ENCODE results near the gene SPATA4.
A peak's percentile ranks its signal among the peaks of the same experiment; 100 is the strongest.

SPATA4 gene

DNA sequence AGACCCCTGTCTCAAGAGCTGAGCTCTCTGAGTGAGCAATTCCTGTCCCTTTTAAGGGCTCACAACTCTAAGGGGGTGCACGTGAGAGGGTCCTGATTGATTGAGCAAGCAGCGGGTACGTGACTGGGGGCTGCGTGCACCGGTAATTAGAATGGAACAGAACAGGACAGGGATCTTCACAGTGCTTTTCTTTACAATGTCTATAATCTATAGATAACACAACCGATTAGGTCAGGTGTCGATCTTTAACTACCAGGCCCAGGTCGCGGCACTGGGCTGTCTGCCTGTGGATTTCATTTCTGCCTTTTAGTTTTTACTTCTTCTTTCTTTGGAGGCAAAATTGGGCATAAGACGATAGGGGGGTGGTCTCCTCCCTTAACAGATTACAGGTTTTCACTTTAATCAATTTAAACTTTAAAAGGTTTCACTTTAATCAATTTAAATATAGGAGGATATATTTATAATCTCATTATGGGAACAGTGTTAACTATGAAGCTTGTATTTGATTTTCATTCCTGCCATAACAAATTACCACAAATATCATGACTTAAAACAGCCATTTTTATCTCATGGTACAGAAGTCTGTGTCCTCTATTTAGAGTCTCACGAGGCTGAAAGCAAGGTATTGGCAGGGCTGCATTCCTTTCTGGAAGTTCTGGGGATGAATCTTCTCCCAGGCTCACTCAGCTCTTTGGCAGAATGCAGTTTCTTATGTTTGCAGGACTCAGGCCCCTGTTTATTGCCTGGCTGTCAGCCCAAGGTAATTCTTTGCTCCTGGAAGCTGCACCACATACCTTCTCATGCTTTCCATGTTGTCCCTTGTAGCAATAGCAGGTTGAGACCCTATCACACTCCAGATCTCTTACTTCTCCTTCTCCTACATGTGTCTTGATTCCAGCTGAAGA lies 5.2 kb downstream of the SPATA4 start:
- peak; percentile 20 for DNase-seq (ENCODE audit: low spot score)

DNA sequence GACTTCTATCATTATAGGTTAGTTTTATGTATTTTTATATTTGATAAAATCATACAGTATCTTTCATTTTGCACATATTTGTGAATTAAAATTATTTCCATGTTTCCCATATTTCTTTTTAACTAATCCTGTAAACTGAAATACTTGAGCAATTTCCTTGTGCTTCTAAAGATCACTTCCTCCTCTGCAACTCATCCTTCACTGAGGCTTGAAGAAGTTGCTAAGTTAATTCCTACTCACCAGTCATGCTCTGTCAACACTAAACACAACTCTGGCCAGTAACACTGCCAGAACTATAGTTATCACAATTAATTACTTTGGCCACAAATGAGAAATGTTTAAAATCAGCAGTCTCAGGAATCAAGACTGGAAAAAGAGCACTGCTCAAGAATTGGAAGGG lies 6.7 kb downstream of the SPATA4 start:
- no peak for DNase-seq (ENCODE audit: low spot score)

DNA sequence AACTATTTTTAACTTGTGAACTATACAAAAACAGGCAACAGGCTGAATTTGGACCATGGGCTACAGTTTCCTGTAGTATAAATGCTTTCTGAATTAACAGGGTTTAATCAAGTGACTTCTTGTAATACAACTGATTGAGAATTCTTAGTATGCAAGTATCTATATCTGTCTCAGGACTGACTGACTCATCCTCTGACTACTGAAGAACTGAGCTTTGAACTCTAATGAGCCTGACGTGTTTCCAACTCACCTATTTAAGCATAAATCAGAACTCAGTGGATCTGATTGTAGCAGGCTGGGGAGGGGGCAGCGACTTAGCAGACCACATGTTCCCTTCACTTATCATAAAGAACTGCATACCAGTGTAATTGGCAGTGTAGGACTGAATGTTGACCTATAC lies 7.8 kb downstream of the SPATA4 start:
- peak; percentile 19 for DNase-seq (ENCODE audit: low spot score)

DNA sequence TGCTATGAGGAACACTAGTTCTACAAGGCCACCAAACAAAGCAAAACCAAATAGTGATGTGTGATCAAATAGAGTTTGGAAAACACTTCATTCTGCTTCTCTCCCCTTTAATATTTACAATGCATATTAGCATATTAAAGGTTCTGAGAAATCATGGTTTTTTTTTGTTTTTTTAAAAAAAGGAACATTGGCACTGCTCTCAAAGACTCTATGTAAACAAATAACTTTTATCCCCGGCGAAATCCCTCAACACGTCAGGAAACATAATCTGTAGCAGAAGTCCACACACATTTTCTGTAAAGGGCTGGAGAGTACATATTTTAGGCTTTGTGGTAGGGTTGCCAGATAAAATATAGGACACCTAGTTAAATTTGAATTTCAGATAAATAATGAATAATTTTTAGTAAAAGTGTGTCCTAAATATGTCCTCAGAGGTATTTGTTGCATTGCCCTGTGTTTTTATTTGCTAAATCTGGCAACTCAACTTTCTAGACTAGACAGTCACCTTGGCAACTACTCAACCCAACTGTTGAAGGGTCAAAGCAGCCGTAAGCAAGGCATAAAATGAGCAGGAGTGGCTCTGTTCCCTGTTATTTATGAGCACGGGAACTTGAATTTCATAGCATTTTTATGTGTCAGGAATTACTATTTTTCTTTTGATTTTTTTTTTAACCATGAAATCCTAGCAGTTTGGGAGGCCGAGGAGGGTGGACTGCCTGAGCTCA lies 8.6 kb downstream of the SPATA4 start:
- no peak for DNase-seq (ENCODE audit: low spot score)

DNA sequence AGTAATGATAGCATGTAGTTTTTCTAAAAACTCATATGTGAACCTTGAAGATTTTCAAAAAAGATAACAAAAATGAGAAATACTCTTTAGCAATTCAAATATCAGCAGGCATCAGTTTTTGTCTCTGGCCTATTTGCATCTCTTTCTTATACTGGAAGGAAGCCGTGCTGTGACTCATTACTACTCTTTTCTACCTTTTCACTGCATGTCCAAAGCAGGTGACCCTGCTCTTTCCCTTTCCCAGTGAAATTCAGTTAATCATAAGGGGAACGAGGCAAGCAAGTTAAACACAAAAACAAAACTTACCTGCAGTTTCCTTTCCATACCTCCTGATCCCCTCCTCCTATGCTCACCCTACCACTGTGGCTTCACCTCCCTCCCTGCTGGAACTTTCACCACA lies 9.3 kb downstream of the SPATA4 start:
- DNase-seq (ENCODE audit: low spot score), result no peak

DNA sequence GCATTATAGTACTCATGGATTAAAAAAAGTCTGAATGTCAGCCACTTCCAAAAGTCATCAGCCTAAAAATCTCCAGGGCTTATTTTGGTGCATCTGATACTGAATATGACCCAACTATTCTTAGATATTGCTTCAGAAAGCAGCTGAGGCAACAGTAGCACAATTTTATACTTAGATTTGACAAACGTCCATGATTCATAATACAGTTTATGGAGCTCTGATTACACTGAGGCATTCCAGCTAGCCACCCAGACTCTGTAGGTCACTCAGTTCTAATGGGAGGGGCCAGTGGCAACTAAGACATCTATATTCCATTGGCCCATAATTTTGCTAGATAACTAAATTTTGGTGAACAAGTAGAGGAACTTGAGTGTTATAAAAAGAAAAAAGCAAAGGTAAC lies 10.3 kb downstream of the SPATA4 start:
- DNase-seq (ENCODE audit: low spot score), result peak; percentile 64

DNA sequence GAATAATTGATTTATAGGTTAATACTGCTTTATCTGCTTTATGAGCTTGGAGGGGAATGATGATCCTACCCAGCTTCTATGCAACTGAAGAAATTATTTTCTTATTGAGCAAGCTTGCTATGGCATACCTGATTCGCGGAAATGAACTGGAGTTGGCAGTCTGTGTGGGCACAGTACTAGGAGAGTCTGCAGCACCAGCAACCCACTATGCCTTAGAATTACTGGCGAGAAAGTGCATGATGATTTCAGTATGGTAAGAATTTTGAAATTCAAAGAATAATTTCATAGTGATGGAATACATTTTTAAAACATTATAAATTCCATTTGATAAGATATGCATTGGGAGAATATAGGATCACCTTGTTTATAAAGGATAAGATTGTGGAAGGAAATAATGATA lies 32.3 kb downstream of the SPATA4 start:
- no peak for DNase-seq (ENCODE audit: low spot score)

DNA sequence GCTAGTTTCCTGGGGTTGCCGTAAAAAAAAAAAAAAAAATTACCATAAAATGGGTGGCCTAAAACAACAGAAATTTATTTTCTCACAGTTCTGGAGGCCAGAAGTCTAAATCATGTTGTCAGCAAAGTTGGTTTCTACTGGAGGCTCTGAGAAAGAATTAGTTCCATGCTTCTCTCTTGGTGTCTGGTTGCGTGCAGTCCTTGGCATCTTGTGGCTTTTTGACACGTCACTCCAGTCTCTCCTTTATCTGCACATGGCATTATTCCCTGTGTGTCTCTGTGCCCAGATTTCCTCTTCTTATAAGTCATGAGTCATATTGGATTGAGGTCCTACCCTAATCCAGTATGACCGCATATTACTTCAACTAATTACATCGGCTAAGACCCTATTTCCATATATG lies 38.7 kb downstream of the SPATA4 start:
- peak; percentile 40 for DNase-seq (ENCODE audit: low spot score)

DNA sequence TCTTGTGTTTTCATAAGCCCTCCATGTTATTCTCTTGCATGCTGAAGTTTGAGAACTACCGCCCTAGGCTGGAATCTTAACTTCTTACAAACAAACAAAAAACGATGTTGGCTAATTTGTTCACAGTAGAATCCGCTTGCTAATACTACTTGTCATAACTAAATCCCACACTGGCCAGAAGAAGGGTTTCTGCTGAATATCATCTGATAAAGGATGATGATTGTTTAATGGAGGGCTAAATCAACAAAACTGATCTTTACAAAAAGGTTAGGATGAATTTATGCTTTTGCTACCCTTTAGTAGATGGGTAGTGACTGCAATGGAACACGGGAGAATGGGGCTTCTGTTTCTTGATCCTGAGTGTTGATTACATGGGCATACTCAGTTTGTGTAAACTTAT lies 42.3 kb downstream of the SPATA4 start:
- DNase-seq (ENCODE audit: low spot score), result no peak

DNA sequence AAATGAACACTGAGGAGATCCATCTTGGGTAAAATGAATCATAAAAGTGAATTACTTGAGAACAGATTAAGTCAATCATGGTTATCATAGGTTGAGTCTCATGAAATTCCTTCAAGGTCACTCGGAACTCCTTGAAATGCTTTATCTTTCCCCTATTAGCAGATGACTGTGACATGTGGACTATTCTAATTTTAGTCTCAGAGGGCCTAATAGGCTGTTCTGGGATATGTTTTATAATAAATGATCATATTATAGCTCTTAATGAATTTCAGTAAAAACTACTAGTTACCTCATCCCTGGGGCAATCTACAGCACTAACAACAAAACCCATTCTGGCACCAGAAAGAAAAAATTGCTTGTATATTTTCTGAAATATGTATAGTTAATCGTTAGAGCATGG lies 44.7 kb downstream of the SPATA4 start:
- DNase-seq (ENCODE audit: low spot score), result no peak

DNA sequence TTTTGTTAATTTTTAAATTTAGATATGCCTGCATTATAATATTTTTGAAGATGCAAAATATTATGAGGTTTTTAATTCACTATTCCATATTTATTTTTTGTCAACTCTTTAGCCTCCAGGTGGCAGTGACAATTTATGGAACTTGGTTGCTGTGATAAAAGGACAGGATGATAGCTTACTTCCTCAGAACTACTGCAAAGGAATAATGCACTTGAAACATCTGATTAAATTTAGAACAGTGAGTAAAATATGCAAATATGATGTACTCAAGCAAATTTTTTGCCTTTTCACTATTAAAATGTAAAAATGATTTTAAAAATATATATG lies 45.1 kb downstream of the SPATA4 start:
- peak; percentile 50 for DNase-seq (ENCODE audit: low spot score)

DNA sequence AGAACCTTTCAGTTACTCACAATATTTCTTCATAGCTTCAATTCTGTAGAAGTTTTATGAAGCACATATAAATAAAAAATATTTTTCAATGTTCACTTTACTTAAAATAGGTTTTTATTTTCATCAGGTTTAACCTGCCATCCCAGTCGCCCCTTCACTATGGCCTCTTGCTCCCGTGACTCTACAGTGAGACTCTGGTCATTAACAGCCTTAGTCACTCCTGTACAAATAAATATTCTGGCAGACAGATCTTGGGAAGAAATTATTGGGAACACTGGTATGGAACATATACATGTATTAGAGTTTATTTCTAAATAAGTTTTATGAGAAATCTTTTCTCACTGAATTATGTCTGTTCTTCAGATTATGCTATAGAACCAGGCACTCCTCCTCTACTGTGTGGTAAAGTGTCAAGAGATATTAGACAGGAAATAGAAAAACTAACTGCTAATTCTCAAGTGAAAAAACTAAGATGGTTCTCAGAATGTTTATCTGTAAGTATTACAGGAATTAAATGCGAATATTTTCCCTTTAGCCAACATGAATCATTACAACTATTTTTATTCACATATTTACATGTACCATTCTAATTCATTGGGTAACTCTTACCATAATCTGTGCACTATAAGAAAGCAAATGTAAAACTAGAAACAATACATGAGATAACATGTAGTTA lies 45.6 kb downstream of the SPATA4 start:
- no peak for DNase-seq (ENCODE audit: low spot score)

DNA sequence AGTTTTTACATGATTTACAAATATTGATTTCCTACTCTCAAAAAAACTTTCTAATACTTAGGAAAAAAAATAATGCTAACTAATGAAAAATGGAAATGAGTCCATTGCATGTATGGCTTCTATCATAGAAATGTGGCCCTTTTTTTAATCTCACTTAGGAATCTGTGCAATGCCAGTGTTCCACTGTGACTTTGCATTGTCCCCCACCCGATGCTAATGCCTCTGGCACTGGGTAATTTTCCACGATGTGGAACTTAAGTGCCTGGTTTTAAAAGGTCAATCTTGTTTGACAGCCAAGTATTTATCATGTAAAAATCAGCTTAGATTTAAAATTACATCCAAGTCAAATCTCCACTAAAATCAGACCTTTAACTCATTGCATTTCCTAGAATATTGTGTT lies 53.1 kb downstream of the SPATA4 start:
- no peak for DNase-seq (ENCODE audit: low spot score)

DNA sequence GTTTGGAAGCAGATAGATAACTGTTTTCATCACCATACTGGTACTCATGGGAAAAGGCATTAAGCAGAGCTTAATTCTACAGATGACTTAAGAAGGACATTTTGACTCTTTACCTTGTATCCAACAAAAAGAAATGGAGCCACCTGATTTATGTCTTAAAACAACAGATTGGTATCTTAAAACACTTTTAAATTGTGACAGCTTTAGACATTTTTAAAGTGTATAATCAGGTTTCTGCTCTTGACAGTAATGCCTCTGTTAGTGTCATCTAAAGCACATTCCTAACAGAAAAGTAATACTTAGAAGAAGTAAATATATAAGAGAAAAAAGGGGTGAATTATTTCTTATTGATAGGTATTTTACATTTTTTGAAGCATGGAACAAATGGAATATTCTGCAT lies 55.9 kb downstream of the SPATA4 start:
- no peak for DNase-seq (ENCODE audit: low spot score)

DNA sequence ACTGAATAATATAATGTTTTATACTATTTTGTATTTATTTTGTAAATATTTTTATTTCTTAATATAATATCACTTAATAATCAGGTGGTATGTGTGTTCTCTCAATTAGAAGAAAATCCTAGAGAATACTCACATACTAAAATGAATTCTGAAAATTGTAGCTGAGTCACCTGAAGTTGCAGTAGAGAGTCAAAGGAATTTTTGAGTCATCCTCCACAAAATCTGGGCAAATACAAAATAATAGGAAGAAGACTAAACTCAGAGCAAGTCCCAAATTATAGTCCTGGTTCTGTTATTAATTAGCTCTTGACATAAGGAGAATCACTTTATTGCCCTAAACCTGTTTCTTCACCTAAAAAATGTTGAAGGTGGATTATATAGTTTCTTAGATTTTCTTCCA lies 57.8 kb downstream of the SPATA4 start:
- peak; percentile 23 for DNase-seq (ENCODE audit: low spot score)

DNA sequence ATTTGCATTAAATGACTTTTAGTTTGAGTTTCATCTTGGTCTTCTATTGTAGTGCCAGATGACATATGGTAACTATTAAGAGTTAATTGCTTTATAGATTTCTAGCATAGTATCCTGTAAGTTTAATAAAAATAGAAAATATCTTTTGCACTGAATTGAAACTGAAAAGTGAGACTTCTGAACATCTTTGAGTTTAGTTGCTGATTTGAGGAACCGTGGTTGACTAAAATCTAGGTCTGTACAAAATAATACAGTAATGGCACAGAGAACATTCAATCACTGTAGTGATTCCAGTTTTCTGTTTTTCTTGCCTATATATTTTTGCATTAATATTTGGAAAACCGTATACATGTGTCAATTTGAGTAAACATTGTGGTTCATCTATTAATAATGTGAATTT lies 60.7 kb downstream of the SPATA4 start:
- no peak for DNase-seq (ENCODE audit: low spot score)

All from GM03348 (cell line).